WTC11 (cell line): ENCODE measurements around the gene OSBPL6. TPM values are rescaled to one million over a fixed set of nuclear protein-coding genes. Genes with fewer than 3 reads are reported as not detected.

Experiments used
- ATAC-seq: fragments of 200-7000 bp; cut with Tn5 transposase; 2 replicates; pipeline ENCODE4 v1.10.0; 2021; ENCODE audit warnings: mild to moderate bottlenecking, moderate library complexity
- CTCF ChIA-PET: fragments of 300-600 bp; sonication (Branson Sonifier 250); formaldehyde crosslinking; loops from one replicate; lab custom pipeline; 2021; ENCODE audit warnings: antibody characterized with exemption; lab: Charles Lee
- POLR2A ChIA-PET: fragments of 350-600 bp; sonication (Branson Sonifier 250); formaldehyde crosslinking; loops from one replicate; lab custom pipeline; 2021; ENCODE audit warnings: antibody characterized with exemption; lab: Charles Lee
- DNase-seq: peaks from one replicate; pipeline ENCODE4 v3.0.0; 2021; ENCODE audit warnings: low spot score
- H3K27ac Mint-ChIP-seq: 2 replicates; pipeline ENCODE4 v1.8.0; 2021; ENCODE audit warnings: mixed read lengths
- H3K27me3 Mint-ChIP-seq: 2 replicates; pipeline ENCODE4 v1.8.0; 2021; ENCODE audit warnings: low read depth, mild to moderate bottlenecking, moderate library complexity, mixed read lengths
- H3K36me3 Mint-ChIP-seq: 2 replicates; pipeline ENCODE4 v1.8.0; 2021; ENCODE audit warnings: mixed read lengths
- H3K4me1 Mint-ChIP-seq: 2 replicates; pipeline ENCODE4 v1.8.0; 2022; ENCODE audit warnings: mixed read lengths
- H3K4me3 Mint-ChIP-seq: 2 replicates; pipeline ENCODE4 v1.8.0; 2021; ENCODE audit warnings: mild to moderate bottlenecking, moderate library complexity, mixed read lengths
- H3K9me3 Mint-ChIP-seq: 2 replicates; pipeline ENCODE4 v1.8.0; 2021; ENCODE audit warnings: mixed read lengths
- ATF1 ChIP-seq: sonication (generic); formaldehyde crosslinking; IDR thresholded peaks from 2 replicates; pipeline ENCODE4 v1.8.1; 2023; ENCODE audit warnings: mild to moderate bottlenecking, moderate library complexity, missing genetic modification reagents
- EMX1 ChIP-seq: fragments of 250-450 bp; sonication (Bioruptor Pico); IDR thresholded peaks from 2 replicates; pipeline ENCODE4 v1.8.0; 2021; ENCODE audit warnings: mild to moderate bottlenecking
- GABPB1 ChIP-seq: sonication (generic); formaldehyde crosslinking; IDR thresholded peaks from 2 replicates; pipeline ENCODE4 v1.8.1; 2023; ENCODE audit warnings: mild to moderate bottlenecking, missing genetic modification reagents
- IRF2 ChIP-seq: sonication (generic); formaldehyde crosslinking; IDR thresholded peaks from 2 replicates; pipeline ENCODE4 v1.8.0; 2022; ENCODE audit warnings: low read depth, missing genetic modification reagents, borderline replicate concordance
- JAZF1 ChIP-seq: fragments of 250-450 bp; sonication (Bioruptor Pico); IDR thresholded peaks from 2 replicates; pipeline ENCODE4 v1.9.0; 2021; ENCODE audit warnings: moderate library complexity, mild to moderate bottlenecking, inconsistent platforms
- KAT7 ChIP-seq: sonication (generic); formaldehyde crosslinking; IDR thresholded peaks from 2 replicates; pipeline ENCODE4 v1.8.1; 2023; ENCODE audit warnings: missing genetic modification reagents, mild to moderate bottlenecking, borderline replicate concordance
- NFE2L1 ChIP-seq: sonication (generic); formaldehyde crosslinking; IDR thresholded peaks from 2 replicates; pipeline ENCODE4 v1.8.1; 2023; ENCODE audit warnings: missing genetic modification reagents
- NFYB ChIP-seq: sonication (generic); formaldehyde crosslinking; conservative IDR thresholded peaks from 2 replicates; pipeline ENCODE4 v1.8.0; 2022; ENCODE audit warnings: low read depth, missing genetic modification reagents
- NR2C2 ChIP-seq: sonication (generic); formaldehyde crosslinking; IDR thresholded peaks from 2 replicates; pipeline ENCODE4 v1.8.0; 2022; ENCODE audit warnings: mild to moderate bottlenecking, missing genetic modification reagents
- NR3C1 ChIP-seq: sonication (generic); formaldehyde crosslinking; conservative IDR thresholded peaks from 2 replicates; pipeline ENCODE4 v1.8.1; 2023; ENCODE audit warnings: low read depth, mild to moderate bottlenecking, missing genetic modification reagents
- RORB ChIP-seq: fragments of 250-450 bp; sonication (Bioruptor Pico); IDR thresholded peaks from 2 replicates; pipeline ENCODE4 v1.9.0; 2021; ENCODE audit warnings: mild to moderate bottlenecking
- SOX15 ChIP-seq: fragments of 250-450 bp; sonication (Bioruptor Pico); IDR thresholded peaks from 2 replicates; pipeline ENCODE4 v1.9.0; 2021; ENCODE audit warnings: mild to moderate bottlenecking
- TCF7 ChIP-seq: sonication (generic); formaldehyde crosslinking; IDR thresholded peaks from 2 replicates; pipeline ENCODE4 v1.8.0; 2022; ENCODE audit warnings: mild to moderate bottlenecking, low read depth, missing genetic modification reagents, moderate library complexity
- ZNF219 ChIP-seq: sonication (generic); formaldehyde crosslinking; IDR thresholded peaks from 2 replicates; pipeline ENCODE4 v1.8.0; 2023; ENCODE audit warnings: missing genetic modification reagents, mild to moderate bottlenecking, borderline replicate concordance
- ZNF232 ChIP-seq: sonication (generic); formaldehyde crosslinking; IDR thresholded peaks from 2 replicates; pipeline ENCODE4 v1.8.0; 2022; ENCODE audit warnings: mild to moderate bottlenecking, missing genetic modification reagents
- ZNF263 ChIP-seq: sonication (generic); formaldehyde crosslinking; IDR thresholded peaks from 2 replicates; pipeline ENCODE4 v1.8.1; 2022; ENCODE audit warnings: low read depth, mild to moderate bottlenecking, moderate library complexity, missing genetic modification reagents
- ZNF416 ChIP-seq: fragments of 250-450 bp; sonication (Bioruptor Pico); IDR thresholded peaks from 2 replicates; pipeline ENCODE4 v1.9.0; 2021; ENCODE audit warnings: mild to moderate bottlenecking, inconsistent platforms
- total RNA-seq: library from RNA; stranded (reverse); gene quantifications from 3 replicates; pipeline ENCODE4 v1.2.3, GENCODE V29; 2021
- TF ChIP-seq, protein P1 (sequence below): fragments of 250-450 bp; sonication (Bioruptor Pico); IDR thresholded peaks from 2 replicates; pipeline ENCODE4 v1.8.0; 2021; ENCODE audit warnings: mild to moderate bottlenecking
- TF ChIP-seq, protein P2 (sequence below): sonication (generic); formaldehyde crosslinking; IDR thresholded peaks from 2 replicates; pipeline ENCODE4 v1.8.1; 2022; ENCODE audit warnings: mild to moderate bottlenecking, moderate library complexity, missing genetic modification reagents
- TF ChIP-seq, protein P3 (sequence below): sonication (generic); formaldehyde crosslinking; IDR thresholded peaks from 2 replicates; pipeline ENCODE4 v1.8.1; 2022; ENCODE audit warnings: low read depth, missing genetic modification reagents, borderline replicate concordance
- TF ChIP-seq, protein P4 (sequence below): fragments of 250-450 bp; sonication (Bioruptor Pico); IDR thresholded peaks from 2 replicates; pipeline ENCODE4 v1.9.0; 2021; ENCODE audit warnings: mild to moderate bottlenecking
- TF ChIP-seq, protein P5 (sequence below): sonication (generic); formaldehyde crosslinking; IDR thresholded peaks from 2 replicates; pipeline ENCODE4 v1.8.1; 2023; ENCODE audit warnings: mild to moderate bottlenecking, missing genetic modification reagents, moderate library complexity
- TF ChIP-seq, protein P6 (sequence below): sonication (generic); formaldehyde crosslinking; IDR thresholded peaks from 2 replicates; pipeline ENCODE4 v1.8.0; 2022; ENCODE audit warnings: mild to moderate bottlenecking, missing genetic modification reagents
- TF ChIP-seq, protein P7 (sequence below): sonication (generic); formaldehyde crosslinking; IDR thresholded peaks from 2 replicates; pipeline ENCODE4 v1.8.1; 2022; ENCODE audit warnings: missing genetic modification reagents, borderline replicate concordance
- TF ChIP-seq, protein P8 (sequence below): fragments of 250-450 bp; sonication (Bioruptor Pico); IDR thresholded peaks from 2 replicates; pipeline ENCODE4 v1.9.0; 2021; ENCODE audit warnings: moderate library complexity, mild to moderate bottlenecking, inconsistent platforms, borderline replicate concordance

OSBPL6 gene
- total RNA-seq, 1 experiment from 2014 or later, result 9.2 TPM

DNA sequence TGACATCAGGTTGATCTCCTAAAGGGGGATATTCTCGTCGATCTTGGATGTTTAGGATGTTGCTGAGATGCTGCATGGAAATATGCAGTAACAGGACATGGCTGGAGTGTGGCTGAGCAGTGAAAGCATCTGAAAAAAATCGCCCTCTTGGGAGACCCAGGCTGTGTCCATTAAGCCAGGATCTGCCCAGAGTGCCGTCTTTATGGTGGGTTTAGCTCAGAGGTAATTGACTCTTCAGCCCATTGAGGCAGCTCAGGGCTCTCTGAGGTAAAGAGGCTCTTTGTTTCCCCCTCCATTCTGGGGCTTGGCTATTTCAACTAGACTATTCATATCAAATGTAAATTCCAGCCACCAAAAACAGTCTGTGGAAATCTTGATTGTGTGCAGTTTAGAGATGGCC lies 26.5 kb downstream of the OSBPL6 start (continued):
- TF ChIP-seq, protein P1, sequence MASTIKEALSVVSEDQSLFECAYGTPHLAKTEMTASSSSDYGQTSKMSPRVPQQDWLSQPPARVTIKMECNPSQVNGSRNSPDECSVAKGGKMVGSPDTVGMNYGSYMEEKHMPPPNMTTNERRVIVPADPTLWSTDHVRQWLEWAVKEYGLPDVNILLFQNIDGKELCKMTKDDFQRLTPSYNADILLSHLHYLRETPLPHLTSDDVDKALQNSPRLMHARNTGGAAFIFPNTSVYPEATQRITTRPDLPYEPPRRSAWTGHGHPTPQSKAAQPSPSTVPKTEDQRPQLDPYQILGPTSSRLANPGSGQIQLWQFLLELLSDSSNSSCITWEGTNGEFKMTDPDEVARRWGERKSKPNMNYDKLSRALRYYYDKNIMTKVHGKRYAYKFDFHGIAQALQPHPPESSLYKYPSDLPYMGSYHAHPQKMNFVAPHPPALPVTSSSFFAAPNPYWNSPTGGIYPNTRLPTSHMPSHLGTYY (CRISPR knock-in tag), result no peak
- no peak for TF ChIP-seq SOX15 (CRISPR knock-in tag)
- no peak for TF ChIP-seq ATF1 (CRISPR knock-in tag)
- TF ChIP-seq ZNF219, result no peak
- TF ChIP-seq EMX1 (CRISPR knock-in tag), result no peak
- TF ChIP-seq, protein P2, sequence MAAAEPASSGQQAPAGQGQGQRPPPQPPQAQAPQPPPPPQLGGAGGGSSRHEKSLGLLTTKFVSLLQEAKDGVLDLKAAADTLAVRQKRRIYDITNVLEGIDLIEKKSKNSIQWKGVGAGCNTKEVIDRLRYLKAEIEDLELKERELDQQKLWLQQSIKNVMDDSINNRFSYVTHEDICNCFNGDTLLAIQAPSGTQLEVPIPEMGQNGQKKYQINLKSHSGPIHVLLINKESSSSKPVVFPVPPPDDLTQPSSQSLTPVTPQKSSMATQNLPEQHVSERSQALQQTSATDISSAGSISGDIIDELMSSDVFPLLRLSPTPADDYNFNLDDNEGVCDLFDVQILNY (CRISPR knock-in tag), result no peak
- no peak for TF ChIP-seq NR3C1 (CRISPR knock-in tag)
- no peak for TF ChIP-seq ZNF232 (CRISPR knock-in tag)
- TF ChIP-seq, protein P3, sequence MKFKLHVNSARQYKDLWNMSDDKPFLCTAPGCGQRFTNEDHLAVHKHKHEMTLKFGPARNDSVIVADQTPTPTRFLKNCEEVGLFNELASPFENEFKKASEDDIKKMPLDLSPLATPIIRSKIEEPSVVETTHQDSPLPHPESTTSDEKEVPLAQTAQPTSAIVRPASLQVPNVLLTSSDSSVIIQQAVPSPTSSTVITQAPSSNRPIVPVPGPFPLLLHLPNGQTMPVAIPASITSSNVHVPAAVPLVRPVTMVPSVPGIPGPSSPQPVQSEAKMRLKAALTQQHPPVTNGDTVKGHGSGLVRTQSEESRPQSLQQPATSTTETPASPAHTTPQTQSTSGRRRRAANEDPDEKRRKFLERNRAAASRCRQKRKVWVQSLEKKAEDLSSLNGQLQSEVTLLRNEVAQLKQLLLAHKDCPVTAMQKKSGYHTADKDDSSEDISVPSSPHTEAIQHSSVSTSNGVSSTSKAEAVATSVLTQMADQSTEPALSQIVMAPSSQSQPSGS (CRISPR knock-in tag), result no peak
- TF ChIP-seq, protein P4, sequence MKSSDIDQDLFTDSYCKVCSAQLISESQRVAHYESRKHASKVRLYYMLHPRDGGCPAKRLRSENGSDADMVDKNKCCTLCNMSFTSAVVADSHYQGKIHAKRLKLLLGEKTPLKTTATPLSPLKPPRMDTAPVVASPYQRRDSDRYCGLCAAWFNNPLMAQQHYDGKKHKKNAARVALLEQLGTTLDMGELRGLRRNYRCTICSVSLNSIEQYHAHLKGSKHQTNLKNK (CRISPR knock-in tag), result no peak

DNA sequence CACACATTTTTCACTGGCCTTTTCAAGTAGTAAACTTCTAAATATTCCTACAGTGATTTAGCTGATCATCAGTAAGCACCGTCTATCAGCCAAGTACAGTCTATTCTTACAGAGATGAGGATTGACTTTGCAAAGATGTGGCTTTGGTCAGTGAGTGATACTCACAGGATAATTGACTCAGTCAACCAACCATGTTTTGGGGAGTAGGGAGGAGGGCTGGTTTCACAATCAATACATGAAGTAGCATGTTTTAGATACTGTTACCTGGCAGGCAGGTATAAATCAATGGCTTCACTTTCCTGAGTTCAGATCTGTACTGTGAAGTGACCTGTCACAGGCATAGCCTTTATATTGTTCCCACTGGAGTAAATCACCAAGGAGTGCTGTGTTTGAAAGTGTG lies 27.2 kb downstream of the OSBPL6 start:
- H3K27ac Mint-ChIP-seq, result no peak overlapping the region
- H3K4me3 Mint-ChIP-seq, result no peak overlapping the region
- TF ChIP-seq, protein P5, sequence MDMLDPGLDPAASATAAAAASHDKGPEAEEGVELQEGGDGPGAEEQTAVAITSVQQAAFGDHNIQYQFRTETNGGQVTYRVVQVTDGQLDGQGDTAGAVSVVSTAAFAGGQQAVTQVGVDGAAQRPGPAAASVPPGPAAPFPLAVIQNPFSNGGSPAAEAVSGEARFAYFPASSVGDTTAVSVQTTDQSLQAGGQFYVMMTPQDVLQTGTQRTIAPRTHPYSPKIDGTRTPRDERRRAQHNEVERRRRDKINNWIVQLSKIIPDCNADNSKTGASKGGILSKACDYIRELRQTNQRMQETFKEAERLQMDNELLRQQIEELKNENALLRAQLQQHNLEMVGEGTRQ (CRISPR knock-in tag), result no peak
- no peak for TF ChIP-seq EMX1 (CRISPR knock-in tag)
- TF ChIP-seq NR2C2 (CRISPR knock-in tag), result no peak
- no peak for TF ChIP-seq TCF7 (CRISPR knock-in tag)
- TF ChIP-seq SOX15 (CRISPR knock-in tag), result no peak
- TF ChIP-seq RORB (CRISPR knock-in tag), result no peak
- TF ChIP-seq NFYB (CRISPR knock-in tag), result no peak
- no peak for TF ChIP-seq GABPB1
- TF ChIP-seq, protein P6, sequence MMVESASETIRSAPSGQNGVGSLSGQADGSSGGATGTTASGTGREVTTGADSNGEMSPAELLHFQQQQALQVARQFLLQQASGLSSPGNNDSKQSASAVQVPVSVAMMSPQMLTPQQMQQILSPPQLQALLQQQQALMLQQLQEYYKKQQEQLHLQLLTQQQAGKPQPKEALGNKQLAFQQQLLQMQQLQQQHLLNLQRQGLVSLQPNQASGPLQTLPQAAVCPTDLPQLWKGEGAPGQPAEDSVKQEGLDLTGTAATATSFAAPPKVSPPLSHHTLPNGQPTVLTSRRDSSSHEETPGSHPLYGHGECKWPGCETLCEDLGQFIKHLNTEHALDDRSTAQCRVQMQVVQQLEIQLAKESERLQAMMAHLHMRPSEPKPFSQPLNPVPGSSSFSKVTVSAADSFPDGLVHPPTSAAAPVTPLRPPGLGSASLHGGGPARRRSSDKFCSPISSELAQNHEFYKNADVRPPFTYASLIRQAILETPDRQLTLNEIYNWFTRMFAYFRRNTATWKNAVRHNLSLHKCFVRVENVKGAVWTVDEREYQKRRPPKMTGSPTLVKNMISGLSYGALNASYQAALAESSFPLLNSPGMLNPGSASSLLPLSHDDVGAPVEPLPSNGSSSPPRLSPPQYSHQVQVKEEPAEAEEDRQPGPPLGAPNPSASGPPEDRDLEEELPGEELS (CRISPR knock-in tag), result no peak
- TF ChIP-seq, protein P7, sequence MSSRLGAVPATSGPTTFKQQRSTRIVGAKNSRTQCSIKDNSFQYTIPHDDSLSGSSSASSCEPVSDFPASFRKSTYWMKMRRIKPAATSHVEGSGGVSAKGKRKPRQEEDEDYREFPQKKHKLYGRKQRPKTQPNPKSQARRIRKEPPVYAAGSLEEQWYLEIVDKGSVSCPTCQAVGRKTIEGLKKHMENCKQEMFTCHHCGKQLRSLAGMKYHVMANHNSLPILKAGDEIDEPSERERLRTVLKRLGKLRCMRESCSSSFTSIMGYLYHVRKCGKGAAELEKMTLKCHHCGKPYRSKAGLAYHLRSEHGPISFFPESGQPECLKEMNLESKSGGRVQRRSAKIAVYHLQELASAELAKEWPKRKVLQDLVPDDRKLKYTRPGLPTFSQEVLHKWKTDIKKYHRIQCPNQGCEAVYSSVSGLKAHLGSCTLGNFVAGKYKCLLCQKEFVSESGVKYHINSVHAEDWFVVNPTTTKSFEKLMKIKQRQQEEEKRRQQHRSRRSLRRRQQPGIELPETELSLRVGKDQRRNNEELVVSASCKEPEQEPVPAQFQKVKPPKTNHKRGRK (CRISPR knock-in tag), result no peak
- no peak for TF ChIP-seq KAT7 (CRISPR knock-in tag)
- TF ChIP-seq NFE2L1, result no peak
- TF ChIP-seq, protein P8, sequence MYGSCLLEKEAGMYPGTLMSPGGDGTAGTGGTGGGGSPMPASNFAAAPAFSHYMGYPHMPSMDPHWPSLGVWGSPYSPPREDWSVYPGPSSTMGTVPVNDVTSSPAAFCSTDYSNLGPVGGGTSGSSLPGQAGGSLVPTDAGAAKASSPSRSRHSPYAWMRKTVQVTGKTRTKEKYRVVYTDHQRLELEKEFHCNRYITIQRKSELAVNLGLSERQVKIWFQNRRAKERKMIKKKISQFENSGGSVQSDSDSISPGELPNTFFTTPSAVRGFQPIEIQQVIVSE (CRISPR knock-in tag), result no peak
- TF ChIP-seq ZNF219, result no peak
- no peak for TF ChIP-seq JAZF1 (CRISPR knock-in tag)
- TF ChIP-seq ZNF263 (CRISPR knock-in tag), result no peak
- TF ChIP-seq ZNF416 (CRISPR knock-in tag), result no peak
- TF ChIP-seq IRF2 (CRISPR knock-in tag), result no peak
- TF ChIP-seq, all 79 proteins: peak for 0
- Mint-ChIP-seq H3K4me1 (peaks cover 46% of the 10 kb centered on the region), H3K9me3 (peaks cover 7% of the 10 kb centered on the region), H3K27me3 (peaks cover 47% of the 10 kb centered on the region), H3K36me3 (peaks cover 15% of the 10 kb centered on the region)
- POLR2A ChIA-PET, result no interaction called here
- ATAC-seq (no peak), DNase-seq (no peak)
- CTCF ChIA-PET, result no interaction called here
